ENCODE results near the gene ZER1.
A peak's percentile ranks its signal among the peaks of the same experiment; 100 is the strongest.
"Not testable (repeated sequence)": the region's sequence is repeated elsewhere in the genome, so short reads cannot be mapped to it uniquely, and the experiment has no call there.

The ZER1 gene

DNA sequence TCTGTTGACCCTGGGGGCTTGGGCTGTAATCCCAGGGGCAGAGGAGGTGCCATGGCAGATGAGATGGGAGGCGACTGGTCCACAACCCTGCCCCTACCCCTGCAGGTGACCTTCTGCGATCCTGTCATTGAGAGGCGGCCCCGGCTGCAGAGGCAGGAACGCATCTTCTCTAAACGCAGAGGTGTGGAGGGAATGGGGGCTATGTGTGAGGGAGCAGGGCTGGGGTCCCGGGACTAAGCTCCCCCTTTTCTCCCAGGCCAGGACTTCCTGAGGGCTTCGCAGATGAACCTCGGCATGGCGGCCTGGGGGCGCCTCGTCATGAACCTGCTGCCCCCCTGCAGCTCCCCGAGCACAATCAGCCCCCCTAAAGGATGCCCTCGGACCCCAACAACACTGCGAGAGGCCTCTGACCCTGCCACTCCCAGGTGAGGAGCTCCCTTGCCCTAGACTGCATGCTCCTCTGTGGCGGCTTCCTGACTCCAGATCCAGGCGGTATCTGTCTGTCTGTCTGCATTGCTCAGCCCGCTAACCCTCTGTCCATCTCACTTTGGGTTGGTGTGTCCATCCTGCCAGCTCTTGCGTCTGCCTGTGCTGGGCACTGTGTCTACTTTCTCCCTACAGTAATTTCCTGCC, 57.7 kb downstream of the ZER1 start:
- DNase-seq: no peak

DNA sequence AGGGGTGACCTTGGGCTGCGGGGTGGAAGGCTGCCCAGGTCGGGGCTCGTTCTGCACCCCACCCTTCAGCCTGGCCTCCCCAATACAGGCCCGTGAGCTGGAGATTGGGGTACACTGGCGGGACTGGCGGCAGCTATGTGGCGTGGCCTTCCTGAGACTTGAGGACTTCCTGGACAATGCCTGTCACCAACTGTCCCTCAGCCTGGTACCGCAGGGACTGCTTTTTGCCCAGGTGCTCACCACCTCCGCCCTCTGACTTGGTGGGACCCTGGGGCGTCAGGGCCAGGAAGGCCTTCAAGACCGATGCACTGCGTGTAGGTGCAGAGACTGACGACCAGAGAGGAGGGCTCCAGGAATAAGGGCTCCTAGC, 58.3 kb downstream of the ZER1 start:
- no peak for DNase-seq

DNA sequence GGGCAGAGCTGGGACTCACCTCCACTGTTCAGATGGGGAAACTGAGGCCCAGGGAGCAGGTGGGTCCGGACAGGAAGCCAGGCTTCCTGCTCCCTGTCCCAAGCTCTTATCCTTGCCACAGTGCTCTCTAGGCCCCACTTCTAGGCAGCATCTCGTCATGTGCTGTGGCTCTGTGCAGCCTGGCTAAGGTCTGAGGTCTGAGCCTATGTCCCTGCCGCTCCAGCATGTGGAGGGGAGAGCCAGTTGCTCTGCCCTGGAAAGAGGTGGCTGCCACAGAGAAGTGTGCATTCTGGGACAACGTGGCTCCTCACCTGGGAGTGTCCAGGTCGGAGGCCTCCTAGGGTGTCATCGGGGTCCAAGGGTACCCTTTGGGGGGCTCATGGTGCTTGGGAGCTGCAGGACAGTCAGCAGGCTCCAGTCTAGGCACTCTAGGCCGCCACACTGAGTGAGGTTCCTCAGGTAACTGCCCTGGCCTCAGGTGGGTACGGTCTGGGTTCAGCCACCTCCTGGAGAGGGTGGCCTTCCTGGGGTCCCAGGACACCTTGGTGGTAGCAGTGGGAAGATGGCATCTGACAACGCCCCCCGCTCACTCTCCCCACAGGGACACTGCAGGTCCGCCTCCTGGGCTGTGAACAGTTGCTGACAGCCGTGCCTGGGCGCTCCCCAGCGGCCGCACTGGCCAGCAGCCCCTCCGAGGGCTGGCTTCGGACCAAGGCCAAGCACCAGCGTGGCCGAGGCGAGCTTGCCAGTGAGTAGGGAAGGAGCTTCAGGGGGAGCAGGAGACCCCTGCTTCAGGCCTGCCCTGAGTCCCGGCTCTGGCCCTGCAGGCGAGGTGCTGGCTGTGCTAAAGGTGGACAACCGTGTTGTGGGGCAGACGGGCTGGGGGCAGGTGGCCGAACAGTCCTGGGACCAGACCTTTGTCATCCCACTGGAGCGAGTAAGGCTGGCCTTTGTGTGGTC, 59.0 kb downstream of the ZER1 start:
- no peak for DNase-seq

DNA sequence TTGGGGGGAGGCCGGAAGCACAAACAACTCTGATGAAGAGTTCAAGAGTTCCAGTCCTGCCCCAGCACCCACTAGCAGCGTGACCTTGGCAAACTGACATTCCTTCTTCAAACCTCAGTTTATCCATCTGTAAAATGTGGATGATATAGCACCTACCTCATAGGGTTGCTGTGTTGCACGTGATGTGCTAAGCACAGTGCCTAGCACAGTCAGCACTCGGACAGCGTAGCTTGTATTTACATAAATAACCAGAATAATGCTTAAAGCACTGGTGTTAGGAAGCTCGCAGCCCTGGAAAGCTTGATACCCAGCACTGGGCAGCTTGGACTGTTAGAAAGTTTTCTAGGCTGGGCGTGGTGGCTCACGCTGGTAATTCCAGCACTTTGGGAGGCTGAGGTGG, 64.3 kb downstream of the ZER1 start:
- no peak for DNase-seq

DNA sequence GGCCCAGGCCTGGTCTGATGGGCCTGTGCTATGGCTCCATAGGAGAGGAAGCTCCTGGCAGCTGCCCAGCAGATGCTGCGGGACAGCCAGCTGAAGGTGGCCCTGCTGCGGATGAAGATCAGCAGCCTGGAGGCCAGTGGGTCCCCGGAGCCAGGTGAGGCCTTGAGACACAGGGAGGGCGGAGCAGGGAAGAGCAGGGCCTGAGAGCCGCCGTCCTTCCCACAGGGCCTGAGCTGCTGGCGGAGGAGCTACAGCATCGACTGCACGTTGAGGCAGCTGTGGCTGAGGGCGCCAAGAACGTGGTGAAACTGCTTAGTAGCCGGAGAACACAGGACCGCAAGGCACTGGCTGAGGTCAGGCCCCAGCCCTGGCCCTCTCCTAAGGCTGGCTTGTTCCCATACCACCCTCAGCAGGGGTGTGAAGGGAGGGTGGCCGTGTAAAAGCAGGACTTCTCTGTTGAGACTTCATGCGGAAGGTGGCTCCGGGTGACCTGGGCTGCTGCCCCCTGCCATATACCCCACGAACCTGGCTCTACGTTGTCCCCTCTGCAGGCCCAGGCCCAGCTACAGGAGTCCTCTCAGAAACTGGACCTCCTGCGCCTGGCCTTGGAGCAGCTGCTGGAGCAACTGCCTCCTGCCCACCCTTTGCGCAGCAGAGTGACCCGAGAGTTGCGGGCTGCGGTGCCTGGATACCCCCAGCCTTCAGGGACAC, 64.9 kb downstream of the ZER1 start:
- DNase-seq: no peak

DNA sequence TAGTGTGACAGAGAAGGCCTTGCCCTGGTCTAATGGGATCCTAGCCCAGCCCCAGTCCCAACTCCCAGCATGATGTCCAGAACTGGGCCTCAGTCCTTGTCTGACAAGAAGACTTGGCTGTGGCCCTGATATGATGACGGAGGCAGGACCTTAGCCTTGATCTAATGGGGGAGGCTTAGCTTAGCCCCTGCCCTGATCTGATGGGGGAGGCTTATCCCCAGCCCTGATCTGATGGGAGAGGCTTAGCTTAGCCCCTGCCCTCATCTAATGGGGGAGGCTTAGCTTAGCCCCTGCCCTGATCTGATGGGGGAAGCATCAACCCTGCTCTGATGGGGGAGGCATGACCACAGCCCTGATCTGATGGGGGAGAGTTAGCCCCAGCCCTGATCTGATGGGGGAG, 65.7 kb downstream of the ZER1 start:
- DNase-seq: no peak

DNA sequence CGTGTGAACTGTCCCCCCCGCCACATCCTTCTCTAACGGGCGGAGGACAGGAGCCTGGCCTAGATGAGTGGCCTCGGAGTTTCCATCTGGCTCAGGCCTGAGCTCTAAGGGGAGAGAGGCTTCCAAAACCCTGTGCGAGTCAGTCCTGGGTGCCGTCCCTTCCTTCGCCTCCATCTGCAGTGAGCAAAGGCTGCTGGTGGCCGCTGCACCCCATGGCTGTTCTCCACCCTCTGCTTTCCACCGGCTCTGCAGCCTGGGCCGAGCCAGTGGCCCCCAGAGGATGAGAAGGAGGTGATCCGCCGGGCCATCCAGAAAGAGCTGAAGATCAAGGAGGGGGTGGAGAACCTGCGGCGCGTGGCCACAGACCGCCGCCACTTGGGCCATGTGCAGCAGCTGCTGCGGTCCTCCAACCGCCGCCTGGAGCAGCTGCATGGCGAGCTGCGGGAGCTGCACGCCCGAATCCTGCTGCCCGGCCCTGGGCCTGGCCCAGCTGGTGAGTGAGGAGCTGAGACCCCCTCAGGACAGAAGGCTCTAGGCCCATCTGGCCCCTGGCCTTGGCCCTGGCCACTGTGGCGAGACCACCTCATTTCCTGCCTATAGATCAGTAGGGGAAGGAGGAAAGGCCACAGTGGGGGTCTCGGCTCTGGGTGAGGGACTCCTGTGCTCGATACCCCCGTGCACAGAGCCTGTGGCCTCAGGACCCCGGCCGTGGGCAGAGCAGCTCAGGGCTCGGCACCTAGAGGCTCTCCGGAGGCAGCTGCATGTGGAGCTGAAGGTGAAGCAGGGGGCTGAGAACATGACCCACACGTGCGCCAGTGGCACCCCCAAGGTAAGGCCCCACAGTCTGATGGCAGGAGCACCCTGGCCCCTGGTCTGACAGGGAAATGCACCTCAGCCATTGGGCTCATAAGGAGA, 66.4 kb downstream of the ZER1 start:
- DNase-seq: no peak

DNA sequence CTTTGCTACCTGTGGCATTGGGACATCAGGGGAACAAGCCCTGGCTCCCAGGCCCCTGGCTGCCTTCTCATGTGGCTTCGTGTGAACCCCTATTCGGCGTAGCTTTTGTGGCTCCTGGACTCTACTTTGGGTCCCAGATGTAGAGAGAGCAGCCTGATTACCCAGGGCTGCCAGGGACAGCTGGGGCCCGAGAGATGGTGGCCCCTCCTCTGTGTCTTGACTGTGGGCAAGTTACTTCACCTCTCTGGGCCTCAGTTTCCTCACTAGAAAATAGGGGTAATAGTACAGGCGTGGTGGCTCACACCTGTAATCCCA, 67.4 kb downstream of the ZER1 start:
- no peak for DNase-seq

DNA sequence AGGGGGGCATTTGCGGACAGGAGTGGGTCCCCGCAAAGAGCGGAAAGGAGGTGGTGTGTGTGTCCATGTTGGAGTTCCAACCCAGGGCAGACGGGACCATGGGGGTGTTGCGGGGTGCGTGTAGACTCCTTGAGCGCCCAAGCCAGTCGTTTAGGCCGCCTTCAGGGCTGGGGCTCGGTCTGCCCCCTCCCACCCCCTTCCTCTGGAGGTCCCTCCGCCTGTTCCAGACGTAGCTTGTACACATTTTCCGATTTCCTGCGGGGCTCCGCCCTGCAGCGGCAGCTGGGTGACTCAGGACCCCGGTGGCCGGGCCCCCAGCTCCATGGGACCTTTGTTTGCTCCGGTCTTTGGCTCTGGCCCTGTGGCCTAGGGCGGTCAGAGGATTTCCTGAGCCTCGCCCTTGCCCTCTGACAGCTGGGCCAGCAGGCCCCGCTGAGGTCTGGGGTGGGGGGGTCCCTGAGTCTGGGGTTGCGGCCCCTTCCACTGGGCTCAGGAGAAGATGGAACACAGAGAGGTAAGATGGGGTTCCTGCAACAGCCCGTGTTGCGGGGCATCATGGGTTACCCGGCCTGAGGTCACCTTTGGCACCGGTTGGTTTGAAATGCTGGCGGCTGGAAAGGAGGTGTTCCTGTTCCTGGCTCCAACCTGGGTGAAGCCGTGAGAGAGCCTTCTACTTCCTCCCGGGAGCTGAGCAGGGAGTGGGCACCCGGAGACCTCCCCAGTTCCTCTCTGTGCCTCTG, 67.9 kb downstream of the ZER1 start:
- DNase-seq: no peak

DNA sequence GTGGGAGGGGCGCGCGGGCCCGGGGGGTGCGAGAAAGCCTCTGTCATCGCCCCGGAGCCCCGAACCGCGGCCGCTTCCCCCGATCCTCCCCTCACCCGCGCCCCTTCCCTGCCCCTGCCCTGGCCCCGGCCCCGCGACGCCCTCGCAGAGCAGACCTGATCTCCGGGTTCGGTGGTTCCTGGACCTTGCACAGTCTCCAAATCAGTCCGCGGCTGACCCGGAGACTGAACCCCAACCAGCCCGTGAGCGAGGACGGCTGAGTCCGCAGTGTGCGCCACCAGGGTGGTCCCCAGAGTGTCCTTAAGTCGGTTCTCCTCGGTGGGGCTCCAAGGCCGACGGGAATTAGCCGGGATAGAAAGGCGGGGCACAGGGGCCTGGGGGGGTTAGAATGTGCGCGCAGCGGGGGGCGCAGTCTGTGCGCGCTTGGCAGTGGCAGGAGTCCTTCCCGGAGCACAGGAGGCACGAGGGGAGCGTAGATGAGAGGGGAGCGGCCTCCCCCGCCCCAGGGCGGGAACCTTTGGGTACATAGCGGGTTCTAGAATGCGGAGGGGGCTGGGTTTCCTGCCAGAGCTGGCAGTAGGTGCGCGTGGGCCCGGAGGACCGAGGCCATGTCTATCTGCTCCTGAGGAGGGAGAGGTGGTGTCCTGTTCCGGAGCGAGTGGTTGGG, 68.6 kb downstream of the ZER1 start:
- no peak for DNase-seq

DNA sequence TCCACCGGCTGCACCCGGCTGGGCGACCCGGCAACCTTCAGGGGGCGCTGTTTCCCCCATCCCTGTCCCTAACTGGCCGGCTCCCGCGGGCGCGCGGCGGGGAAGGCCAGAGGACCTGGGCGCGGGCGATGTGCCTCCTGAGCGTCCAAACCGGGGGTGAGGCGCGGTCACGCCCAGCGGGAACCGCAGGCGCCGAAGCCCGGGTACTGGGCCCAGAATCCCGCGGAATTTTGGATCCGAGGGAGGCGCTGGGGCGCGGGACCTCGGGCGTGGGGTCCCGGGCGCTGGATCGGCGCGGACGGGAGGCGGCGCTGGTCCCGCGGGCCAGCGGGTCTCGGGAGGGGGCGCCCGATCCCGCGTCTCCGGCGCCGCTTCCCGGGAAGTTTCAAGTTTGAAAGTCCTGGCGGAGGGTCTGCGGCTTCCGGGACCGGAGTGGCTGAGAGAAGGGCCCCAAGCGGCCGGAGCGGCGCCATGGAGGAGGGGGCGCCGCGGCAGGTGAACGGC, 69.2 kb downstream of the ZER1 start, which contains the start of gene PKN3:
Gene PKN3 (plus strand): TSS at position 59 of the 504 bp plus-strand sequence. CDS start 413 bp downstream, at position 472.
- DNase-seq: peak; percentile 35

DNA sequence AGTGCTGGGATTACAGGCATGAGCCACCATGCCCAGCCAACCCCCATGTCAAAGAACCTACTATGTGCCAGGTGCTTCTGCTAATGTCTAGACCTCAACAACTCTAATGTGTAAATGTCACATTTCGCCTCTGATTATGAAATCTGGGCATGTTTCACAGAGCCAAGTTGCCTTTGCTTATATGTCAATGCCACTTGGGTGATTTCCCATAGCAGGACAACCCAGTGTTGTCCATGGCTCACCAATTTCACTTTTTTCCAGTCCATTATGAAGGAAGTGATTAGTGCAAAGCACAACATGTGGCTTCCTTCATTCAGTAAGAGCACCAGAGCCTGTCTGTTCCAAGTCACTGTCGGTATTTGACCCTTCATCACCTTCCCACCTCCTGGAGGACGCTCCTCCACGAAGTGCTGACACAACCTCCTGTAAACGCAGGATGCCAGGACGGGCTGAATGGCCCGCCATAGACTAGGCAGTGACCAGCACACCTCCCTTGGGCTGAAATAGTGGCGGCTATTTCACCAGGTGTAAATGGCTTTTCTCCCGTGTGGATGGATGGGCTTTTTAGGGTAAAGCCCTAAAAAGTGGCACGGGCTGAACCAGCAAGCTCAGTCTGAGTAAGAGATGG, 70.4 kb downstream of the ZER1 start:
- DNase-seq: no peak

DNA sequence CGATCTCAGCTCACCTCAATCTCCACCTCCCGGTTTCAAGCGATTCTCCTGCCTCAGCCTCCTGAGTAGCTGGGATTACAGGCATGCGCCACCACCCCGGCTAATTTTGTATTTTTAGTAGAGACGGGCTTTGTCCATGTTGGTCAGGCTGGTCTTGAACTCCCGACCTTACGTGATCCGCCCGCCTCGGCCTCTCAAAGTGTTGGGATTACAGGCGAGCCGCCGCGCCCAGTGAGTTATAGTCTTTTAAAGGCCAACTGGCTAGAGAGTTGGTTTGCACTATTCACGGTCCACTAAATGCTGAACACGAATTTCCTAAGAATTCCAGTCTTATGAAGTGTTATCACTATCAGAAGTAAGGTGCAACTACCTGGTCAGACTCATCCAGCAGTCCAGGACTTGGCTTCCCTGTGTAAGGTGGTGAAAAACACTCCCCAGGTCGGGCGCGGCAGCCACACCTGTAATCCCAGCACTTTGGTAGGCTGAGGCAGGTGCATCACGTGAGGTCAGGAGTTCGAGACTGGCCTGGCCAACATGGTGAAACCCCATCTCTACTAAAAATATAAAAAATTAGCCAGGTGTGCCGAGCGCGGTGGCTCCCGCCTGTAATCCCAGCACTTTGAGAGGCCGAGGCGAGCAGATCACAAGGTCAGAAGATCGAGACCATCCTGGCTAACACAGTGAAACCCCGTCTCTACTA, 72.5 kb downstream of the ZER1 start:
- DNase-seq: not testable (repeated sequence)

DNA sequence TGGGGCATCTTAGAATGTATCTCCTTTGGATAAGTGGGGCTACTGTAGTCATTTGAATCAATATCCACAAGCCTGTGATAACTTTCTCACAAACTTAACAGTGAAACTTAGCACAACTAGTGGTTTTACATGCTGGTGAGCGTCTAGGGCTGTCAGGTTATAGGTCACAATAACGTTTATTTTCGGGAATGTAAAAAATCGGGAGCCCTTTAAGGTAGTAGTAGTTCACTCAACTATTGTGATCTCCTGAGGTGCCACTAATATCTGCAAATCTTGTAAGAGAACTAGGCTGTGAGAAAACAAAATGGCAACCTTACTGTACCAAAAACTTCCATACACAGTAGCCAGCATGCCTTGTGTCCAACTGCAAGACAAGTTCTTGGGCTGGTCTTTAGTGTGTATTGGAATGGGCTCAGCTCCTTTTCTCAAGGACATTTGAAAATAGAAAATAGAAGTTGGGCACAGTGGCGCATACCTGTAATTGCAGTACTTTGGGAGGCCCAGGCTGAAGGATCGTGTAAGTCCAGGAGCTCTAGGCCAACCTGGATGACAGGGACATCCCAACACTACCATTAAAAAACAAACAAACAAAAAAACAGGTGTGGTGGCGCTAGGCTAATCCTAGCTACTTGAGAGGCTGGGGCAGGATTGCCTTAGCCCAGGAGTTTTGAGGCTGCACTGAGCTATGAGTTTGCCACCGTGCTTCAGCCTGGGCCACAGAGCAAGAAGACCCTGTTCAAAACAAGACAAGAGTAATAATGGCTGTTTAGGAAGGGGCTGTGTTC, 74.6 kb downstream of the ZER1 start:
- no peak for DNase-seq

DNA sequence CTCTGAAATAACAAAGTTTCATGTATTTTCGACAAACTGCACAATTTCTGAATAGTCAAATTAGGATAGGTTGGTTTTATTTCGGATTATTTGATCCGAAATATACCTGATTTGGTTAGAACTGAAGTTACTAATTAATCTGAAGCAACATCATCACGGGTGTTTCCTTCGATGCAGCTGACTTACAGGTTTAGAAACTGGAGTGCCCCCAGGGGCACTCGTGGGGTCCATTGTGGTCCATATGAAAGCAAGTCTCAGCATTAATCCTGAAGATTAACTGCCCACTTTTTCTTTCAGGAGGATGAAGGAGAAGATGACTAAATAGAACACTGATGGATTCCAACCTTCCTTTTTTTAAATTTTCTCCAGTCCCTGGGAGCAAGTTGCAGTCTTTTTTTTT, 77.4 kb downstream of the ZER1 start:
- DNase-seq: no peak

DNA sequence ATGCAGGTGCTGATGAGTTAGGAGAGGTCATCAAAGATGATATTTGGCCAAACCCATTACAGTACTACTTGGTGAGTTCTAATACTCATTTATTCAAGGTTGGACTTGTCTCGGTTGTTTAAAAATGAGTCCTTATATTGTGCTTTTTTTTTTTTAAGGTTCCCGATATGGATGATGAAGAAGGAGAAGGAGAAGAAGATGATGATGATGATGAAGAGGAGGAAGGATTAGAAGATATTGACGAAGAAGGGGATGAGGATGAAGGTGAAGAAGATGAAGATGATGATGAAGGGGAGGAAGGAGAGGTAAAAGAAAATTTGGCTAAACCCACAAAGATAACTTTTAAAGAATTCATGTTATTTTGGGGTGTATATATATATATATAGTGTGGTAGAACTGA, 78.0 kb downstream of the ZER1 start:
- DNase-seq: not testable (repeated sequence)

DNA sequence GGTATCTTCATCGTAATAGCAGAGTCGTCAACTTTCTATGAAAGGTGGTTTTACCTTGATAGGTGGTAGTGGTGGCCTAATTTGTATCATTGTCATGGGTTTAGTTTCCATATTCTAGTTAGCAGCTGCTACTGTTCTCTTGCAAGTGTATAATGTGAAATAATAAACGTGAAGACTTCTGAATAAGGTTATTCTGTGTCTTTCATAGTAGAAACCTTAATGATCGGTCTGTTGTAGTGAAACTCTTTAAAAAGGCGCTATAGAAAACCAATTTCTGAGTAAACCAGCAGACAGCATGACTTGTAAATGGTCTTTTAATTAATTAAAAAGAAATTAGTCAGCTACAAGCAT, 81.1 kb downstream of the ZER1 start:
- no peak for DNase-seq

DNA sequence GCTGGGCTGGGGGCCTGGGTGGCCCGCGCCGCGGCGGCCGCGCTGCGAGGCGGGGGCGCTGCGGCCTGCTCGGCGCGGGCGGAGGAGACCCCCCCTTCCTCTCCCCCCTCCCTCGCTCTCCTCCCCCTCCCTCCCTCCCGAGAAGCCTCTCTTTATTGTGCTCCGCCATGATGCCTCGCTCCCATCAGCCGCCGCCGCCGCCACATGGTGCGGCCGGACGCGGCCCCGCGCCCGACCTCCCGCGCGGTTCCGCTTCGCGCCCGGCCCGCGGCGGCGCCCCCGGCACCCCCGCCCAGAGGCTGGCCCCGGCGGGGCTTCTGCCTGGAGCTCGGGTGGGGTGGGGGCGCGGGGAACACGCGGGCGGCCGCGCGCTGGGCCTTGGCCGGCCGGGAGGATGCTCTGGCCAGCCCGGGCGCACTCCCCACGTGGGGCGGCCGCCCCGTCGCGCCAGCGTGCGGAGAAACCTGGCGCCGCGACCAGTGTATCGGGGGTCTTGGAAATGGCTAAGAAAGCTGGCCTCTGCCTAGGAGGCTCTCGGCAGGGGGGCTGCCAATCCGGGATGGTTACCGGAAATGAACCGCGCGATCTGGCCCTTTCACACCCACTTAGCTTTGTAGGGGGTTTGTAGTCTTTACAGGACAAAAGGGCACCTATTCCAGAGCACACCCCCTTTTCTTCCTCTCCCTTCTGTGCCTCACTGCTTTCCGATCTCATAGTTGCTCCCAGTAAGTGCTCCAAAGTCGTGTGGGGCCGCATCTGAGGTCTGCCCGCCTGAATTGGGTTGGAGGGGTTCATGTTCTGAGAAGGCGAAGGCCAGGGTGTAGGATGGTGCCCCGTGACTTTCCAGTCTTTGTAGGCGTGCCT, 81.7 kb downstream of the ZER1 start:
- peak; percentile 68 for DNase-seq

All from COR-L47 (cell line).